DMS 273 (cell line): ENCODE results near the gene PDHX.
A peak's percentile ranks its signal among the peaks of the same experiment; 100 is the strongest.

Experiments
- DNase-seq: peaks from one replicate; lab custom pipeline; 2025; ENCODE audit not compliant: unreplicated experiment; lab: John Stamatoyannopoulos, UW

The PDHX gene

DNA sequence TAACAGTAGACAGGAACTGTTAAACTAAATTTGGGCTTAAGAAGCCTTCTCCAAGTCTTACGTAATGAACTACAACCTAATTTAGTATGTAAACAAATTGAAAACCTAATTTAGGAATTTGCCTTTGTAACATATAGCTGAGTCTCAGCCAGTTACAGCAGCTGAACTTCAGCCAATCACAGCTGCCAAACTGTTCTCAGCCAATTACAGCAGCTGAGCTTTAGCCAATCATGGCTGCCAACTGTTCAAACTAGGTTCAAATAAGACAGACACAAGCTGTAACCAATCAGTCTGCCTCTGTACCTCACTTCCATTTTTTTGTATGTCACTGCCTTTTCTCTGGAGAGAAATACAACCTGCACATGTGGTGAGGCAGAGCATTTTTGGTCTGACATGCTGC lies 127.5 kb downstream of the PDHX start:
- DNase-seq, result peak; percentile 8

DNA sequence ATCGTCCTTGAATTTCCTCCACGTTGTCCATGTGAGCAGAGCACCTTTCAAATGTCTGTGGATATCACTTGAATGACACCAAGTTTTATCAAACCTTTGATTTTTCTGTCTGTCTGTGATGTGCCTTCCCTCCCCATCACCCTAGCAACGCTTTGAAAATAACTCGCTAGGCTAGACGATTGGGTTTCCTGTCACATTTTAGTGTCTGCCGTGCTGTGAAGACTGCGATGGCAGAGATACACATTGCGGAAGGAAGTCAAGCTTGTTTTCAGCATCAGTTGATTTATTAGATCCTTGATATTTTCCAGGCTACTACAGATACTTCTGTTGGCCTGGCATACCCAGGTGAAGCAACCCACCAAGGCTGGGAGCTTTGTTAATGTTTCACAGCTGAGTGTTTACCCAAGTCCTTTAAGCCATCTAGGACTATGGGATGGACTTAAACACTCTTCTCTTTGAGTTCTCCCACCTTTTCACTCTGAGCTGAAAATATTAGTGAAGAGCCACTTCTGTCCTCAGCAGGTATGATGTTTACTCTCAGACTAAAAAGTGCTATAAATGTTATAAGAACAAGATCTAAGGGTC lies 128.9 kb downstream of the PDHX start:
- DNase-seq, result no peak
